Activated CD4-positive, CD25-positive, alpha-beta regulatory T cell treated with anti-CD3 and anti-CD28 coated beads, Interleukin-2, amount 50 U/mL, for 72 hours (primary cell): ENCODE results near the gene MAPK14.
"Not testable (repeated sequence)": the region's sequence is repeated elsewhere in the genome, so short reads cannot be mapped to it uniquely, and the experiment has no call there.

Source experiments
- DNase-seq: peaks from one replicate; pipeline ENCODE4 v3.0.0; 2021

Gene MAPK14

GRCh38 chr6:36070252-36070651 lies 42.6 kb downstream of the MAPK14 start:
- no peak for DNase-seq

GRCh38 chr6:36071281-36071680 lies 43.7 kb downstream of the MAPK14 start:
- no peak for DNase-seq

- DNase-seq, result no peak
These were observed 44.1 kb downstream of the MAPK14 start for GRCh38 chr6:36071714-36072113.

GRCh38 chr6:36072681-36073080 lies 45.1 kb downstream of the MAPK14 start:
- DNase-seq, result no peak

GRCh38 chr6:36073587-36073986 lies 46.0 kb downstream of the MAPK14 start:
- DNase-seq, result no peak

GRCh38 chr6:36075656-36076055 lies 48.0 kb downstream of the MAPK14 start:
- DNase-seq, result no peak

- no peak for DNase-seq
These were observed 48.8 kb downstream of the MAPK14 start for GRCh38 chr6:36076178-36077063.

GRCh38 chr6:36078159-36078558 lies 50.6 kb downstream of the MAPK14 start:
- DNase-seq, result no peak

GRCh38 chr6:36079601-36080000 lies 52.0 kb downstream of the MAPK14 start:
- no peak for DNase-seq

- DNase-seq, result no peak
These were observed 54.7 kb downstream of the MAPK14 start for GRCh38 chr6:36082318-36082717.

- DNase-seq, result no peak
These were observed 55.8 kb downstream of the MAPK14 start for GRCh38 chr6:36083446-36083845.

- DNase-seq, result not testable (repeated sequence)
These were observed 60.6 kb downstream of the MAPK14 start for GRCh38 chr6:36088204-36088603.

GRCh38 chr6:36089048-36089447 lies 61.4 kb downstream of the MAPK14 start:
- DNase-seq, result no peak

GRCh38 chr6:36094238-36094637 lies 66.6 kb downstream of the MAPK14 start:
- DNase-seq, result no peak

GRCh38 chr6:36094753-36095496 lies 67.3 kb downstream of the MAPK14 start:
- DNase-seq, result peak; percentile 83

GRCh38 chr6:36095497-36096391 lies 68.1 kb downstream of the MAPK14 start:
- no peak for DNase-seq

GRCh38 chr6:36098253-36098919 lies 70.8 kb downstream of the MAPK14 start:
- no peak for DNase-seq

- DNase-seq, result no peak
These were observed 71.5 kb downstream of the MAPK14 start for GRCh38 chr6:36098920-36099647.

- no peak for DNase-seq
These were observed 72.4 kb downstream of the MAPK14 start for GRCh38 chr6:36099869-36100483.

- DNase-seq, result no peak
These were observed 74.1 kb downstream of the MAPK14 start for GRCh38 chr6:36101691-36102090.

- no peak for DNase-seq
These were observed 75.2 kb downstream of the MAPK14 start for GRCh38 chr6:36102853-36103252.
